Hepatocyte (in vitro differentiated cells): ENCODE measurements around the gene TOMM20L.

ENCODE experiments used
- EZH2 ChIP-seq: fragments of 200-600 bp; sonication (generic); IDR thresholded peaks from 2 replicates; pipeline ENCODE4 v1.6.1; 2016; ENCODE audit warnings: antibody characterized with exemption, mild to moderate bottlenecking, borderline replicate concordance
- EZH2phosphoT487 ChIP-seq: fragments of 200-600 bp; sonication (generic); IDR thresholded peaks from one replicate; pipeline ENCODE4 v1.6.1; 2018; ENCODE audit warnings: antibody characterized with exemption, mild to moderate bottlenecking, low read depth, moderate library complexity; ENCODE audit not compliant: unreplicated experiment, severe bottlenecking
- TF ChIP-seq, protein P1 (sequence below): fragments of 200-600 bp; sonication (generic); IDR thresholded peaks from 2 replicates; pipeline ENCODE4 v1.5.1; 2016; ENCODE audit warnings: antibody characterized with exemption, mild to moderate bottlenecking; ENCODE audit not compliant: poor library complexity

DNA sequence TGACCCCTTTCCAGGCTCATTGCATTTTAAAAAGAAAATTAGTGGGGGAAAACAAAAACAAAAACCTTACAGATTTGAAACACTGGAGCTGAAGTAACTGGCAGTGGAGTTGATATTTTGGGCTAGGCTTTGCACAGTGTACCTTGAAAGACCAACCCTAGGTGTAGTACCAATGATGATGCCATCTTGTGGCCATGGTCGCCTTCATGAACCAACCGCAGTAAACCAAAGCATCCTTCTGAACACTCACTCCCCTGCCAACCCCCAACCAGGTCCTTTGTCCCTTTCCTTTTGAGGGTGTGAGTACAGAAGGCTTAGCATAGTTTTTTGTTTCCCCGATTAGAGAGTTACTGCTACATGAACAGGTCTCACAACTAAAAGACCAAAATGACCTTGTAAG, 5.9 kb downstream of the TOMM20L start:
- TF ChIP-seq, protein P1, sequence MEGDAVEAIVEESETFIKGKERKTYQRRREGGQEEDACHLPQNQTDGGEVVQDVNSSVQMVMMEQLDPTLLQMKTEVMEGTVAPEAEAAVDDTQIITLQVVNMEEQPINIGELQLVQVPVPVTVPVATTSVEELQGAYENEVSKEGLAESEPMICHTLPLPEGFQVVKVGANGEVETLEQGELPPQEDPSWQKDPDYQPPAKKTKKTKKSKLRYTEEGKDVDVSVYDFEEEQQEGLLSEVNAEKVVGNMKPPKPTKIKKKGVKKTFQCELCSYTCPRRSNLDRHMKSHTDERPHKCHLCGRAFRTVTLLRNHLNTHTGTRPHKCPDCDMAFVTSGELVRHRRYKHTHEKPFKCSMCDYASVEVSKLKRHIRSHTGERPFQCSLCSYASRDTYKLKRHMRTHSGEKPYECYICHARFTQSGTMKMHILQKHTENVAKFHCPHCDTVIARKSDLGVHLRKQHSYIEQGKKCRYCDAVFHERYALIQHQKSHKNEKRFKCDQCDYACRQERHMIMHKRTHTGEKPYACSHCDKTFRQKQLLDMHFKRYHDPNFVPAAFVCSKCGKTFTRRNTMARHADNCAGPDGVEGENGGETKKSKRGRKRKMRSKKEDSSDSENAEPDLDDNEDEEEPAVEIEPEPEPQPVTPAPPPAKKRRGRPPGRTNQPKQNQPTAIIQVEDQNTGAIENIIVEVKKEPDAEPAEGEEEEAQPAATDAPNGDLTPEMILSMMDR = no peak
- TF ChIP-seq EZH2 (no peak), EZH2phosphoT487 (no peak)
